Ishikawa (cell line): ENCODE measurements around the gene CSAD.

ENCODE experiments used
- CEBPB ChIP-seq: IDR thresholded peaks from 2 replicates; pipeline ENCODE4 v1.6.1; 2012
- CREB1 ChIP-seq: IDR thresholded peaks from 2 replicates; pipeline ENCODE4 v1.6.1; 2012; ENCODE audit warnings: low read depth
- EGR1 ChIP-seq: IDR thresholded peaks from 2 replicates; pipeline ENCODE4 v1.6.1; 2012
- EP300 ChIP-seq: IDR thresholded peaks from 2 replicates; pipeline ENCODE4 v1.6.1; 2012; ENCODE audit warnings: borderline replicate concordance
- MAX ChIP-seq: IDR thresholded peaks from 2 replicates; pipeline ENCODE4 v1.6.1; 2012
- RAD21 ChIP-seq: IDR thresholded peaks from 2 replicates; pipeline ENCODE4 v1.6.1; 2012; ENCODE audit warnings: low read depth
- TAF1 ChIP-seq: IDR thresholded peaks from 2 replicates; pipeline ENCODE4 v1.6.1; 2012; ENCODE audit warnings: low read depth, mild to moderate bottlenecking
- TEAD4 ChIP-seq: IDR thresholded peaks from 2 replicates; pipeline ENCODE4 v1.6.1; 2012
- YY1 ChIP-seq: IDR thresholded peaks from 2 replicates; pipeline ENCODE4 v1.6.1; 2012; ENCODE audit warnings: low read depth
- ZBTB7A ChIP-seq: IDR thresholded peaks from 2 replicates; pipeline ENCODE4 v1.6.1; 2012; ENCODE audit warnings: low read depth

DNA sequence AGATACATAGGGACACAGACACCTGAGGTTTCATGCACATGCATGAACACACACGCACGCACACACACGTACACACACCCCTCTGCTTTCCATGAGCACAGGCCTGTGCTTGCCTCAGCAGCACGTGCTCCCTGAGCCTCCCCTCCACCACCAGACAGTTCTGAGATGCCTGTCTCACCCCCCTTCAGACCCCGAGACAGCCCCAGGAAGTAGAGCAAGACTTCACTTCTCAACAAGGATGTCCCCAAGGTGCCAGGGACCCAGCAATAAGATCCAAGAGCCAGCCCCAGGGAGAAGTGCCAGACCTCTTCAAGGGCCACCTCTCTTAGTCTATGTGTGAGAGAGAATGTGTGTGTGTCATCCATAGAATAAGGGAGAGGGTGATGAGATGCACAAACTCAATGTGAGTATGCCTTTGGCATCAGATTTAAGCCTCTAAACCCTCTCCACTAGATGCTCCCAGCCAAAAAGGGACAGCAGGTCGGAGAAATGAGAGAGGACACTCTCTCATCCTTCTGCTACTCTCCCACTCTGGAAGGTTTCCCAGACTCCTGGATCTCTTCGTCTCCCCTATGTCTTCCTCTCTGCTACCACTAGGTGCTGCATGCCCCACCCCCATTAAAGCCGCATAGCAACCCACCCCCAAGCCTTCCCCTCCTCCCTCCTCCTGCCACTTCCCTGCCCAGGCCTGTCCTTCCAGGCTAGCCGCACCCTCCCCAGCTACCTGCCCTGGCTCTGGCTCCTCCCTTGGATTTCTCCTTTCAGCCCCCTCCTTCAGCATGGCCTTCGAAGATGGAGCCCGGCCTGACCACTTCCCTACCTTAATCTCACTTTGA is 43.6 kb upstream of the CSAD start:
- TF ChIP-seq MAX (no peak), TAF1 (no peak), TEAD4 (no peak), ZBTB7A (no peak), CREB1 (no peak), EP300 (no peak), YY1 (no peak), EGR1 (no peak), RAD21 (no peak), CEBPB (no peak)
